Endothelial cell of umbilical vein (primary cell): ENCODE results near the gene SPOP. TPM values are rescaled to one million over a fixed set of nuclear protein-coding genes. Genes with fewer than 3 reads are reported as not detected.
A peak's percentile ranks its signal among the peaks of the same experiment; 100 is the strongest.

Experiments
- BruUV-seq: library from RNA; stranded (reverse); fragments of 400-500 nt; replicated peaks from 2 replicates; lab custom pipeline; 2021; lab: Mats Ljungman, UMichigan
- CTCF ChIA-PET: fragments of 300-600, 350-600 bp; sonication (Branson Sonifier 250); formaldehyde crosslinking; loops from one replicate; lab custom pipeline; 2021; ENCODE audit warnings: antibody characterized with exemption, inconsistent platforms; lab: Charles Lee
- POLR2A ChIA-PET: fragments of 300-600, 350-600 bp; sonication (Branson Sonifier 250); formaldehyde crosslinking; loops from one replicate; lab custom pipeline; 2021; ENCODE audit warnings: antibody characterized with exemption, inconsistent platforms; lab: Charles Lee
- DNase-seq: peaks from one replicate; pipeline ENCODE4 v3.0.0-alpha.2; 2011; ENCODE audit warnings: low read depth, low spot score
- FAIRE-seq: peaks from 2 replicates; lab custom pipeline; 2011; peaks lifted over from hg19 to GRCh38; lab: Jason Lieb, UNC
- H2AFZ ChIP-seq: 2 replicates; pipeline ENCODE4 v1.6.0; 2012; ENCODE audit warnings: low read depth, low read length, control low read depth, inconsistent platforms
- H3K27ac ChIP-seq: 2 replicates; pipeline ENCODE4 v1.5.1; 2011; ENCODE audit warnings: low read depth, mild to moderate bottlenecking, control low read depth, low read length, moderate library complexity; ENCODE audit not compliant: insufficient read depth
- H3K27me3 ChIP-seq, 2 experiments: 2 replicates each; pipeline versions ENCODE4 v1.6.0 to v1.6.1; 2011; ENCODE audit warnings: low read length in 2 of 2, mixed read lengths in 1 of 2; ENCODE audit not compliant: control insufficient read depth in 2 of 2, insufficient read depth in 2 of 2
- H3K36me3 ChIP-seq, 2 experiments: 2 replicates in 1 of 2; 3 replicates in 1 of 2; pipeline ENCODE4 v1.5.1; 2011; ENCODE audit warnings: low read length in 2 of 2, mild to moderate bottlenecking in 1 of 2, moderate library complexity in 1 of 2; ENCODE audit not compliant: control insufficient read depth in 2 of 2, insufficient read depth in 2 of 2; ENCODE audit errors: extremely low read depth in 1 of 2
- H3K4me1 ChIP-seq: 3 replicates; pipeline ENCODE4 v1.5.1; 2011; ENCODE audit warnings: mild to moderate bottlenecking, low read length; ENCODE audit not compliant: control insufficient read depth, insufficient read depth; ENCODE audit errors: extremely low read depth
- H3K4me2 ChIP-seq: 2 replicates; pipeline ENCODE4 v1.6.1; 2011; ENCODE audit warnings: low read length, control low read depth, mixed read lengths; ENCODE audit not compliant: insufficient read depth
- H3K4me3 ChIP-seq, 3 experiments: fragments of 200-600 bp in 1 of 3; sonication (generic), shearing (Covaris generic) in 1 of 3; replicated peaks in 1 of 3; 2 replicates each; pipeline ENCODE4 v1.5.1; 2011 to 2016; ENCODE audit warnings: control low read depth in 3 of 3, low read length in 3 of 3, mild to moderate bottlenecking in 2 of 3, inconsistent platforms in 1 of 3, low read depth in 1 of 3, moderate library complexity in 1 of 3; ENCODE audit not compliant: insufficient read depth in 1 of 3
- H3K79me2 ChIP-seq: 2 replicates; pipeline ENCODE4 v1.6.0; 2012; ENCODE audit warnings: low read length, inconsistent platforms; ENCODE audit not compliant: control insufficient read depth, insufficient read depth
- H3K9ac ChIP-seq: replicated peaks from 2 replicates; pipeline ENCODE3; 2011; ENCODE audit warnings: low read length, control low read depth; ENCODE audit not compliant: insufficient read depth; ENCODE audit errors: extremely low read depth
- H3K9me1 ChIP-seq: replicated peaks from 3 replicates; pipeline ENCODE4 v1.6.0; 2011; ENCODE audit warnings: mild to moderate bottlenecking, low read length; ENCODE audit not compliant: control insufficient read depth, insufficient read depth; ENCODE audit errors: extremely low read depth
- H3K9me3 ChIP-seq: replicated peaks from 2 replicates; pipeline ENCODE4 v1.5.1; 2012; ENCODE audit warnings: low read length, inconsistent platforms; ENCODE audit not compliant: control insufficient read depth, insufficient read depth
- H4K20me1 ChIP-seq: replicated peaks from 2 replicates; pipeline ENCODE3; 2011; ENCODE audit warnings: mild to moderate bottlenecking, low read length; ENCODE audit not compliant: control insufficient read depth, insufficient read depth; ENCODE audit errors: extremely low read depth
- CTCF ChIP-seq, 2 donors: IDR thresholded peaks; 1 replicate in 1 of 2; 2 replicates in 1 of 2; pipeline ENCODE4 v1.5.1; 2011; ENCODE audit warnings: low read length in 2 of 2, mild to moderate bottlenecking in 2 of 2, moderate library complexity in 2 of 2, control low read depth in 1 of 2, inconsistent platforms in 1 of 2, low read depth in 1 of 2; ENCODE audit not compliant: insufficient read depth in 1 of 2; ENCODE audit errors: extremely low read depth in 1 of 2
- EZH2 ChIP-seq: IDR thresholded peaks from 2 replicates; pipeline ENCODE4 v1.6.1; 2012; ENCODE audit warnings: borderline replicate concordance, low read depth, mild to moderate bottlenecking, moderate library complexity, low read length, inconsistent platforms; ENCODE audit not compliant: severe bottlenecking
- FOS ChIP-seq: IDR thresholded peaks from 2 replicates; pipeline ENCODE4 v1.6.1; 2011; ENCODE audit warnings: mild to moderate bottlenecking, low read length, moderate library complexity, borderline replicate concordance; ENCODE audit not compliant: insufficient read depth
- GATA2 ChIP-seq: IDR thresholded peaks from 2 replicates; pipeline ENCODE4 v1.7.0; 2011; ENCODE audit warnings: low read depth, mild to moderate bottlenecking, moderate library complexity, mixed read lengths, low read length; ENCODE audit not compliant: insufficient read length, insufficient read depth
- JUN ChIP-seq: IDR thresholded peaks from 2 replicates; pipeline ENCODE4 v1.6.1; 2011; ENCODE audit warnings: borderline replicate concordance, low read depth; ENCODE audit not compliant: insufficient read length, insufficient read depth
- MYC ChIP-seq: IDR thresholded peaks from one replicate; pipeline ENCODE4 v1.6.1; 2011; ENCODE audit warnings: mild to moderate bottlenecking, low read depth, low read length
- POLR2A ChIP-seq: IDR thresholded peaks from 2 replicates; pipeline ENCODE4 v1.6.1; 2012; ENCODE audit warnings: low read depth, mild to moderate bottlenecking, control low read depth, low read length
- POLR2AphosphoS5 ChIP-seq: IDR thresholded peaks from 2 replicates; pipeline ENCODE4 v1.6.1; 2012; ENCODE audit warnings: low read depth, mild to moderate bottlenecking, control low read depth, low read length, moderate library complexity; ENCODE audit not compliant: insufficient read depth
- dilution Hi-C: fragments of 300-500 bp; cut with MboI; formaldehyde crosslinking; loops from one replicate; pipeline ENCODE4 v1.15.0; 2019; ENCODE audit warnings: low sequenced_read_pairs; ENCODE audit not compliant: extremely low pct_ligation_motif_present
- intact Hi-C: fragments of 100-400 bp; cut with micrococcal nuclease; formaldehyde crosslinking; loops from one replicate; pipeline ENCODE4 v1.10.0; 2022
- polyA plus RNA-seq, 4 experiments: library from polyadenylated mRNA; depleted of rRNA in 3 of 4; stranded (reverse) in 3 of 4; unstranded in 1 of 4; fragments of >200 nt; gene quantifications; 2 replicates each; pipeline versions ENCODE4 v1.2.1 to v1.2.3, GENCODE V29; 2011 to 2012; ENCODE audit warnings: missing spikeins in 1 of 4
- total RNA-seq: library from RNA; stranded (reverse); gene quantifications from 2 replicates; pipeline ENCODE4 v1.2.3, GENCODE V29; 2021
- TF ChIP-seq, protein P1 (sequence below): IDR thresholded peaks from 2 replicates; pipeline ENCODE4 v1.6.1; 2011; ENCODE audit not compliant: insufficient read depth, insufficient read length

The SPOP gene
- total and polyA plus RNA-seq, 2 donors (not counting 3 experiments of a cell fraction or from before 2014, with no cell fraction given), result 46.9 to 61.0 TPM

DNA sequence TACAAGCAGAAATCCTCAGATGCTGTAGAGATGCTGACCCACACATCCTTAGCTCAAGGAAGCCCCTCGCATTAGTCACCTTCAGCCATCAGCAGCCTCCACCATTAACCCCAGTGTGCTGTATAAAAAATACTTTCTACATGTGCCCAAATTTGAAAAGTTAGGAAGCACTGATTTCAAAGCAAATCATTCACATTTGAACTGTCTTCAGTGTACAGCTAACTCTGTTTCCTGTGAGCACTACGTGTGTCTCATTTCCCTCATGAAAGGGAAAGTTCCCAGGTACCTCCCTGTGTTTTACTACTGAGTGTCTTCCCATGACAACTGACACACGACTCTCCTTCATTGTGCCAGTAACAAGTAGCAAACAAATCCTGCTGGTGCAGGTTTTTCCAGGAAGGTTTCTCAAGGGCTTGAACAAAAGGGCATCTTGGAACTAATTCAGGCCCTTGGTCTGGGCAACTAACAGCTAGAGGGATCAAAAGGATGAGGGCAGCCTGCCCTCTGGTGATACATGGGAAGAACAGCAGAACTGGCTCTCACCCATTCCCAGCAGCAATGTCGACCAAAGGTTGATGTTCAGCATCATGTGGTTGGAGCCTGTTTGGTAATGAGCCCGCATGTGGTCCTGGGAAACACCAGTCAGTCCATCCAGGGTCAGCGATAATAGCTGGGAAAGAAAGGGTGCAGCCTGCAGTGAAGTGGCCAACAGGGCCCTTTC, 25.8 kb upstream of the SPOP start:
- ChIA-PET CTCF (interaction anchor here (0.6 to 24.3 kb wide), 9 partner anchors 8 to 294 kb away, joined by 3 to 786 read pairs (median 8); partner anchors contain the start of genes FAM117A and NXPH3), POLR2A (interaction anchor here (1.0 kb wide), 1 partner anchor 138 kb away, joined by 3 read pairs; no protein-coding TSS in a partner anchor)
- no peaks in the 10 kb centered on the region for H3K27me3 ChIP-seq
- H2AFZ ChIP-seq, result no peak overlapping the region
- no peak overlapping the region for H3K27ac ChIP-seq
- TF ChIP-seq POLR2AphosphoS5 (no peak), CTCF (IDR thresholded peaks at IDR 0.05; ENCODE audit: extremely low read depth in 1 of 2, insufficient read depth in 1 of 2, low read depth in 1 of 2, low read length in 2 of 2) (peak; percentile 65 to 70)
- BruUV-seq, result no TSS peak
- H3K9me1 ChIP-seq, result no peaks in the 10 kb centered on the region
- no peaks in the 10 kb centered on the region for H4K20me1 ChIP-seq
- H3K4me3 ChIP-seq, result no peak overlapping the region
- peak; percentile 74 for FAIRE-seq
- H3K79me2 ChIP-seq, result peaks cover 13% of the 10 kb centered on the region
- H3K9me3 ChIP-seq, result no peaks in the 10 kb centered on the region
- peaks cover 24 to 40% of the 10 kb centered on the region in 2 experiments for H3K36me3 ChIP-seq
- peaks cover 15% of the 10 kb centered on the region for H3K4me1 ChIP-seq
- no peak overlapping the region for H3K9ac ChIP-seq
- no peak overlapping the region for H3K4me2 ChIP-seq
- DNase-seq, result peak; percentile 51
- dilution Hi-C loops, result no loop called here
- intact Hi-C loops, result no loop called here

GRCh38 chr17:49700960-49701359, 23.1 kb upstream of the SPOP start:
- dilution Hi-C loops, result no loop called here
- no peaks in the 10 kb centered on the region for H3K79me2 ChIP-seq
- H3K4me1 ChIP-seq, result no peaks in the 10 kb centered on the region
- H3K27me3 ChIP-seq, result no peaks in the 10 kb centered on the region
- intact Hi-C loops, result no loop called here
- H3K36me3 ChIP-seq, result peaks cover 24 to 40% of the 10 kb centered on the region in 2 experiments
- H4K20me1 ChIP-seq, result no peaks in the 10 kb centered on the region
- no peak overlapping the region for H3K9ac ChIP-seq
- no peak for DNase-seq
- no peak for FAIRE-seq
- TF ChIP-seq FOS (no peak), POLR2A (no peak), GATA2 (no peak), MYC (no peak), POLR2AphosphoS5 (no peak), CTCF (IDR thresholded peaks at IDR 0.05; ENCODE audit: extremely low read depth in 1 of 2, insufficient read depth in 1 of 2, low read depth in 1 of 2, low read length in 2 of 2) (no peak), JUN (no peak), EZH2 (no peak)
- TF ChIP-seq, protein P1, sequence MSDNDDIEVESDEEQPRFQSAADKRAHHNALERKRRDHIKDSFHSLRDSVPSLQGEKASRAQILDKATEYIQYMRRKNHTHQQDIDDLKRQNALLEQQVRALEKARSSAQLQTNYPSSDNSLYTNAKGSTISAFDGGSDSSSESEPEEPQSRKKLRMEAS, result no peak
- H3K27ac ChIP-seq, result no peak overlapping the region
- CTCF ChIA-PET, result interaction anchor here (0.9 to 24.3 kb wide), 6 partner anchors 9 to 297 kb away, joined by 3 to 786 read pairs (median 6); partner anchors contain the start of gene NXPH3
- BruUV-seq, result no TSS peak
- H3K4me2 ChIP-seq, result no peak overlapping the region
- no peak overlapping the region for H3K4me3 ChIP-seq
- H3K9me3 ChIP-seq, result no peaks in the 10 kb centered on the region
- no peak overlapping the region for H2AFZ ChIP-seq
- POLR2A ChIA-PET, result interaction anchor here (0.6 kb wide), 1 partner anchor 96 kb away, joined by 4 read pairs; no protein-coding TSS in a partner anchor
- H3K9me1 ChIP-seq, result no peaks in the 10 kb centered on the region
